Esophagus muscularis mucosa (tissue), 4 donors: ENCODE data around the gene GPR61.

Experiments
- CTCF ChIP-seq, 3 experiments: fragments of 200-600 bp in 2 of 3; fragments of 450-650 bp in 1 of 3; sonication (generic) in 2 of 3; IDR thresholded peaks; one replicate each; pipeline ENCODE4 v1.5.1; 2017 to 2019; ENCODE audit warnings: antibody characterized with exemption in 3 of 3, mild to moderate bottlenecking in 2 of 3, moderate library complexity in 1 of 3
- EP300 ChIP-seq: sonication (generic); formaldehyde crosslinking; IDR thresholded peaks from one replicate; pipeline ENCODE4 v1.6.1; 2017; ENCODE audit warnings: antibody characterized with exemption
- POLR2A ChIP-seq: fragments of 450-650 bp; IDR thresholded peaks from one replicate; pipeline ENCODE4 v1.6.1; 2017; ENCODE audit warnings: antibody characterized with exemption, moderate library complexity, mild to moderate bottlenecking, low read depth
- POLR2AphosphoS5 ChIP-seq, 2 donors: sonication (generic); formaldehyde crosslinking; IDR thresholded peaks; one replicate each; pipeline ENCODE4 v1.6.1; 2017; ENCODE audit warnings: antibody characterized with exemption in 2 of 2

DNA sequence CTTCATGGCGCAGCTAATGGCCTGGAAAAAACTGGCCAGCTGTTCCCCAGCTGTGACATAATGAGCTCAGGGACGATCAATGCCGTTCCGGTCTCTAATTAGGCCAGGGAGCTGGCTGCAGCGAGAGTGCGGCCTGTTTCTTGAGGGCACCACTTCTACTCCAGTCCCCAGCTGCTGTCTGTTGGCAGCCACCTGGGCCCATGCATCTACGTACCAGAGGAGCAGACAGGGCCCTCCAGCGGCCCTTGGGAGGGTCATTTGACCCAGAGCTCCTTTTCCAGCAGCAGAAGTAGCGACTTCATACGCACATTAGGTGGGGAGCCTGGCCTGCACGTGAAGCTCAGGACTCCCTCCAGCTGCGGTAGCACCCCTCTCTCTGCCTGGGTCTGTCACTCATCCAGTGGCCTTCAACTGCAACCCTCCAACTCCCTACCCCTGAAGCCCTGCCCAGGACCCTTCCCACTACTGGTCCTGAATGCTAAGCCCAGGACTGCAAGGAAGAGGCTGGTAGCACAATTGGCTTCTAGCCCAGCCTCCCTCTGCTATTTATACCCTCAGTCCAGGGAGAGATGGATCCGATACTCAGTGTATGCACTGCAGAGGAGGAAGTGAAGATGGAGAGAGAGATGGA is 9.1 kb upstream of the GPR61 start:
- TF ChIP-seq CTCF (IDR thresholded peaks at IDR 0.05) (no peak), POLR2AphosphoS5 (IDR thresholded peaks at IDR 0.05) (no peak), POLR2A (no peak), EP300 (no peak)
